ENCODE data around the gene ADCK1. TPM values are rescaled to one million over a fixed set of nuclear protein-coding genes. Genes with fewer than 3 reads are reported as not detected.
A peak's percentile ranks its signal among the peaks of the same experiment; 100 is the strongest.

ADCK1 gene
- total RNA-seq, 1 donor from 2014 or later, result 7.8 TPM

- no peak for DNase-seq (ENCODE audit: extremely low spot score, unreplicated experiment)
- Mint-ChIP-seq H3K36me3 (ENCODE audit: unreplicated experiment) (no peaks in the 10 kb centered on the region), H3K9me3 (ENCODE audit: unreplicated experiment) (no peaks in the 10 kb centered on the region), H3K4me1 (ENCODE audit: unreplicated experiment) (no peaks in the 10 kb centered on the region), H3K27ac (ENCODE audit: unreplicated experiment) (no peak overlapping the region), H3K27me3 (ENCODE audit: unreplicated experiment) (no peaks in the 10 kb centered on the region), H3K4me3 (ENCODE audit: unreplicated experiment) (no peak overlapping the region)
- no peak for TF ChIP-seq CTCF (IDR thresholded peaks at IDR 0.05)
These were observed 57.0 kb downstream of the ADCK1 start for GRCh38 chr14:77856941-77857340.

GRCh38 chr14:77859934-77860570 lies 60.1 kb downstream of the ADCK1 start:
- no peak overlapping the region for H3K4me3 Mint-ChIP-seq (ENCODE audit: unreplicated experiment)
- H3K36me3 Mint-ChIP-seq (ENCODE audit: unreplicated experiment), result peaks cover 6% of the 10 kb centered on the region
- H3K4me1 Mint-ChIP-seq (ENCODE audit: unreplicated experiment), result no peaks in the 10 kb centered on the region
- no peak overlapping the region for H3K27ac Mint-ChIP-seq (ENCODE audit: unreplicated experiment)
- no peak for DNase-seq (ENCODE audit: extremely low spot score, unreplicated experiment)
- H3K9me3 Mint-ChIP-seq (ENCODE audit: unreplicated experiment), result no peaks in the 10 kb centered on the region
- H3K27me3 Mint-ChIP-seq (ENCODE audit: unreplicated experiment), result no peaks in the 10 kb centered on the region
- no peak for TF ChIP-seq CTCF (IDR thresholded peaks at IDR 0.05)

GRCh38 chr14:77861201-77861600 lies 61.3 kb downstream of the ADCK1 start:
- Mint-ChIP-seq H3K36me3 (ENCODE audit: unreplicated experiment) (peaks cover 9% of the 10 kb centered on the region), H3K27ac (ENCODE audit: unreplicated experiment) (no peak overlapping the region), H3K4me3 (ENCODE audit: unreplicated experiment) (no peak overlapping the region), H3K27me3 (ENCODE audit: unreplicated experiment) (no peaks in the 10 kb centered on the region), H3K4me1 (ENCODE audit: unreplicated experiment) (no peaks in the 10 kb centered on the region), H3K9me3 (ENCODE audit: unreplicated experiment) (no peaks in the 10 kb centered on the region)
- TF ChIP-seq CTCF (IDR thresholded peaks at IDR 0.05), result no peak
- DNase-seq (ENCODE audit: extremely low spot score, unreplicated experiment), result no peak

- Mint-ChIP-seq H3K9me3 (ENCODE audit: unreplicated experiment) (no peaks in the 10 kb centered on the region), H3K36me3 (ENCODE audit: unreplicated experiment) (peaks cover 9% of the 10 kb centered on the region), H3K4me3 (ENCODE audit: unreplicated experiment) (no peak overlapping the region), H3K27ac (ENCODE audit: unreplicated experiment) (no peak overlapping the region), H3K4me1 (ENCODE audit: unreplicated experiment) (no peaks in the 10 kb centered on the region), H3K27me3 (ENCODE audit: unreplicated experiment) (no peaks in the 10 kb centered on the region)
- TF ChIP-seq CTCF (IDR thresholded peaks at IDR 0.05), result peak; percentile 92
- DNase-seq (ENCODE audit: extremely low spot score, unreplicated experiment), result peak; percentile 91
These were observed 62.4 kb downstream of the ADCK1 start for GRCh38 chr14:77862154-77862786.

GRCh38 chr14:77864085-77864484 lies 64.2 kb downstream of the ADCK1 start:
- no peaks in the 10 kb centered on the region for H3K27me3 Mint-ChIP-seq (ENCODE audit: unreplicated experiment)

More at GRCh38 chr14:77864085-77864484, 64.2 kb downstream of the ADCK1 start:
- DNase-seq (ENCODE audit: extremely low spot score, unreplicated experiment), result no peak
- Mint-ChIP-seq H3K27ac (ENCODE audit: unreplicated experiment) (no peak overlapping the region), H3K36me3 (ENCODE audit: unreplicated experiment) (peaks cover 9% of the 10 kb centered on the region), H3K4me3 (ENCODE audit: unreplicated experiment) (no peak overlapping the region), H3K9me3 (ENCODE audit: unreplicated experiment) (no peaks in the 10 kb centered on the region), H3K4me1 (ENCODE audit: unreplicated experiment) (no peaks in the 10 kb centered on the region)
- TF ChIP-seq CTCF (IDR thresholded peaks at IDR 0.05), result no peak

Data from osteocyte (in vitro differentiated cells).